Peyer's patch (tissue), 4 donors: ENCODE measurements around the gene SCN9A.
A peak's percentile ranks its signal among the peaks of the same experiment; 100 is the strongest.

Source experiments
- CTCF ChIP-seq, 6 experiments: fragments of 450-650 bp in 4 of 6; fragments of 200-600 bp in 2 of 6; sonication (generic) in 1 of 6; IDR thresholded peaks; one replicate each; pipeline ENCODE4 v1.5.1; 2017 to 2019; ENCODE audit warnings: antibody characterized with exemption in 6 of 6, mild to moderate bottlenecking in 3 of 6, moderate library complexity in 1 of 6
- POLR2A ChIP-seq, 2 donors: fragments of 450-650 bp; IDR thresholded peaks; one replicate each; pipeline ENCODE4 v1.5.1; 2017; ENCODE audit warnings: antibody characterized with exemption in 2 of 2, mild to moderate bottlenecking in 2 of 2, moderate library complexity in 2 of 2

- TF ChIP-seq POLR2A (IDR thresholded peaks at IDR 0.05) (no peak), CTCF (IDR thresholded peaks at IDR 0.05) (peak in 5 of 6 experiments; percentile 7 to 69 (median 54))
Observed at GRCh38 chr2:166384774-166385173, 9.0 kb upstream of the SCN9A start.
